ENCODE results near the gene ZNF583. TPM values are rescaled to one million over a fixed set of nuclear protein-coding genes. Genes with fewer than 3 reads are reported as not detected.

The ZNF583 gene
- total RNA-seq, 1 experiment from 2014 or later = 0.11 TPM

GRCh38 chr19:56369886-56370676 lies 34.1 kb upstream of the ZNF583 start:
- Histone ChIP-seq H4K20me1 (ENCODE audit: low read length) (no peaks in the 10 kb centered on the region), H2AFZ (ENCODE audit: low read length) (no peak overlapping the region), H3K9me3 (ENCODE audit: low read length) (peaks cover 75% of the 10 kb centered on the region), H3K27ac (ENCODE audit: low read length) (no peak overlapping the region), H3K79me2 (ENCODE audit: low read length) (no peaks in the 10 kb centered on the region), H3K4me1 (ENCODE audit: insufficient read depth, low read length) (no peaks in the 10 kb centered on the region), H3K9ac (ENCODE audit: low read length) (no peak overlapping the region), H3K9me2 (replicated peaks; ENCODE audit: low read length) (no peaks in the 10 kb centered on the region), H3K36me3 (ENCODE audit: low read depth, low read length) (no peaks in the 10 kb centered on the region), H3F3A (ENCODE audit: low read length, unreplicated experiment) (no peaks in the 10 kb centered on the region), H3K4me2 (ENCODE audit: low read length) (no peak overlapping the region), H3K27me3 (ENCODE audit: low read length) (no peaks in the 10 kb centered on the region), H3K4me3 (ENCODE audit: low read length) (no peak overlapping the region)
- no peak for ATAC-seq
- no TSS peak for BruUV-seq (replicated peaks)
- POLR2A ChIA-PET (ENCODE audit: unreplicated experiment) = no interaction called here
- CTCF ChIA-PET = no interaction called here
- no peak for DNase-seq
- TF ChIP-seq, protein P1, sequence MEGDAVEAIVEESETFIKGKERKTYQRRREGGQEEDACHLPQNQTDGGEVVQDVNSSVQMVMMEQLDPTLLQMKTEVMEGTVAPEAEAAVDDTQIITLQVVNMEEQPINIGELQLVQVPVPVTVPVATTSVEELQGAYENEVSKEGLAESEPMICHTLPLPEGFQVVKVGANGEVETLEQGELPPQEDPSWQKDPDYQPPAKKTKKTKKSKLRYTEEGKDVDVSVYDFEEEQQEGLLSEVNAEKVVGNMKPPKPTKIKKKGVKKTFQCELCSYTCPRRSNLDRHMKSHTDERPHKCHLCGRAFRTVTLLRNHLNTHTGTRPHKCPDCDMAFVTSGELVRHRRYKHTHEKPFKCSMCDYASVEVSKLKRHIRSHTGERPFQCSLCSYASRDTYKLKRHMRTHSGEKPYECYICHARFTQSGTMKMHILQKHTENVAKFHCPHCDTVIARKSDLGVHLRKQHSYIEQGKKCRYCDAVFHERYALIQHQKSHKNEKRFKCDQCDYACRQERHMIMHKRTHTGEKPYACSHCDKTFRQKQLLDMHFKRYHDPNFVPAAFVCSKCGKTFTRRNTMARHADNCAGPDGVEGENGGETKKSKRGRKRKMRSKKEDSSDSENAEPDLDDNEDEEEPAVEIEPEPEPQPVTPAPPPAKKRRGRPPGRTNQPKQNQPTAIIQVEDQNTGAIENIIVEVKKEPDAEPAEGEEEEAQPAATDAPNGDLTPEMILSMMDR (conservative IDR thresholded peaks at IDR 0.05; ENCODE audit: low read depth, low read length) = no peak
- intact Hi-C loops (cut with micrococcal nuclease) = no loop called here

- POLR2A ChIA-PET (ENCODE audit: unreplicated experiment) = no interaction called here
- no peak overlapping the region for H3K9ac ChIP-seq (ENCODE audit: low read length)
- ATAC-seq (no peak), DNase-seq (no peak)
- H3K36me3 ChIP-seq (ENCODE audit: low read depth, low read length) = peaks cover 2% of the 10 kb centered on the region; the same call in 1 of the 2 replicates
- H3K9me2 ChIP-seq (replicated peaks; ENCODE audit: low read length) = no peaks in the 10 kb centered on the region
- H3K9me3 ChIP-seq (ENCODE audit: low read length) = peaks cover 83% of the 10 kb centered on the region
- no TSS peak for BruUV-seq (replicated peaks)
- H2AFZ ChIP-seq (ENCODE audit: low read length) = no peak overlapping the region
- no peaks in the 10 kb centered on the region for H3K79me2 ChIP-seq (ENCODE audit: low read length)
- CTCF ChIA-PET = no interaction called here
- intact Hi-C loops (cut with micrococcal nuclease) = no loop called here
- no peaks in the 10 kb centered on the region for H3F3A ChIP-seq (ENCODE audit: low read length, unreplicated experiment)
- TF ChIP-seq EZH2 (IDR thresholded peaks at IDR 0.05; ENCODE audit: low read length, unreplicated experiment) (no peak), EZH2phosphoT487 (IDR thresholded peaks at IDR 0.05; ENCODE audit: borderline replicate concordance, low read length) (no peak)
- TF ChIP-seq, protein P1 (conservative IDR thresholded peaks at IDR 0.05; ENCODE audit: low read depth, low read length) = no peak
- no peak overlapping the region for H3K27ac ChIP-seq (ENCODE audit: low read length)
- H3K4me3 ChIP-seq (ENCODE audit: low read length) = no peak overlapping the region
- no peaks in the 10 kb centered on the region for H4K20me1 ChIP-seq (ENCODE audit: low read length)
- no peaks in the 10 kb centered on the region for H3K27me3 ChIP-seq (ENCODE audit: low read length)
- H3K4me1 ChIP-seq (ENCODE audit: insufficient read depth, low read length) = no peaks in the 10 kb centered on the region
- H3K4me2 ChIP-seq (ENCODE audit: low read length) = no peak overlapping the region
Measured at GRCh38 chr19:56372281-56372680, 31.9 kb upstream of the ZNF583 start.

DNA sequence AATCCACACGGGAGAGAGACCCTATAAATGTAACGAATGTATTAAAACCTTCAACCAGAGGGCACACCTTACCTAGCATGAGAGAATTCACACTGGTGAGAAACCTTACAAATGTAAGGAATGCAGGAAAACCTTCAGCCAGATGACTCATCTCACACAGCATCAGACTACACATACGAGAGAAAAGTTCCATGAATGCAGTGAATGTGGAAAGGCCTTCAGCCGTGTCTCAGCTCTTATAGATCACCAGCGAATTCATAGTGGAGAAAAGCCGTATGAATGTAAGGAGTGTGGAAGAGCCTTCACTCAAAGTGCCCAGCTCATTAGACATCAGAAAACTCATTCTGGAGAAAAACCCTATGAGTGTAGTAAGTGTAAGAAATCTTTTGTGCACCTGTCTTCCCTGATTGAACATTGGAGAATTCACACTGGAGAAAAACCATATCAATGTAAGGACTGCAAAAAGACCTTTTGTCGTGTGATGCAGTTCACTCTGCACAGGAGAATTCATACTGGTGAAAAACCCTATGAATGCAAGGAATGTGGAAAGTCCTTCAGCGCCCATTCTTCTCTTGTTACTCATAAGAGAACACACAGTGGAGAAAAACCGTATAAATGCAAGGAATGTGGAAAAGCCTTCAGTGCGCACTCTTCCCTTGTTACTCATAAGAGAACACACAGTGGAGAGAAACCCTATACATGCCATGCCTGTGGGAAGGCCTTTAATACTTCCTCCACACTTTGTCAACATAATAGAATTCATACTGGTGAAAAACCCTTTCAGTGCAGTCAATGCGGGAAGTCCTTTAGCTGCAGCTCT lies 26.8 kb upstream of the ZNF583 start:
- Histone ChIP-seq H3K4me1 (ENCODE audit: insufficient read depth, low read length) (no peaks in the 10 kb centered on the region), H3K9ac (ENCODE audit: low read length) (no peak overlapping the region), H3F3A (ENCODE audit: low read length, unreplicated experiment) (no peaks in the 10 kb centered on the region), H4K20me1 (ENCODE audit: low read length) (no peaks in the 10 kb centered on the region), H3K4me2 (ENCODE audit: low read length) (no peak overlapping the region), H3K4me3 (ENCODE audit: low read length) (no peak overlapping the region), H3K79me2 (ENCODE audit: low read length) (no peaks in the 10 kb centered on the region), H3K36me3 (ENCODE audit: low read depth, low read length) (peaks cover 4% of the 10 kb centered on the region; the same call in 1 of the 2 replicates), H3K9me2 (replicated peaks; ENCODE audit: low read length) (no peaks in the 10 kb centered on the region), H2AFZ (ENCODE audit: low read length) (no peak overlapping the region), H3K27me3 (ENCODE audit: low read length) (no peaks in the 10 kb centered on the region), H3K9me3 (ENCODE audit: low read length) (peaks cover 85% of the 10 kb centered on the region), H3K27ac (ENCODE audit: low read length) (no peak overlapping the region)
- DNase-seq (peak; percentile 27), ATAC-seq (no peak)
- POLR2A ChIA-PET (ENCODE audit: unreplicated experiment) = no interaction called here
- TF ChIP-seq, protein P1 (conservative IDR thresholded peaks at IDR 0.05; ENCODE audit: low read depth, low read length) = no peak
- no peak for TF ChIP-seq EZH2 (IDR thresholded peaks at IDR 0.05; ENCODE audit: low read length, unreplicated experiment)
- no peak for TF ChIP-seq EZH2phosphoT487 (IDR thresholded peaks at IDR 0.05; ENCODE audit: borderline replicate concordance, low read length)
- intact Hi-C loops (cut with micrococcal nuclease) = no loop called here
- BruUV-seq (replicated peaks) = no TSS peak
- CTCF ChIA-PET = no interaction called here

All from PC-3 (cell line).